PFSK-1 (cell line): ENCODE measurements around the gene NEB.
A peak's percentile ranks its signal among the peaks of the same experiment; 100 is the strongest.

Experiments used
- FOXP2 ChIP-seq: optimal IDR thresholded peaks from 2 replicates; pipeline ENCODE3; 2011; ENCODE audit warnings: borderline replicate concordance, control low read depth, inconsistent platforms; ENCODE audit not compliant: insufficient read depth; ENCODE audit errors: extremely low read length, extremely low read depth
- POLR2AphosphoS5 ChIP-seq: IDR thresholded peaks from 2 replicates; pipeline ENCODE4 v1.6.1; 2012; ENCODE audit warnings: low read depth, mild to moderate bottlenecking, control low read depth, low read length, moderate library complexity
- REST ChIP-seq, 2 experiments: IDR thresholded peaks; 2 replicates each; pipeline versions ENCODE4 v1.6.1 to v1.8.0; 2011 to 2012; ENCODE audit warnings: low read depth in 2 of 2, low read length in 2 of 2, control low read depth in 1 of 2, inconsistent platforms in 1 of 2, mild to moderate bottlenecking in 1 of 2, moderate library complexity in 1 of 2; ENCODE audit not compliant: insufficient read depth in 1 of 2
- SIN3A ChIP-seq: IDR thresholded peaks from 2 replicates; pipeline ENCODE4 v1.6.1; 2012; ENCODE audit warnings: mild to moderate bottlenecking, low read length, moderate library complexity, borderline replicate concordance; ENCODE audit not compliant: insufficient read depth
- TAF1 ChIP-seq: IDR thresholded peaks from 2 replicates; pipeline ENCODE4 v1.6.1; 2012; ENCODE audit warnings: low read length, control low read depth, borderline replicate concordance; ENCODE audit not compliant: insufficient read depth

NEB gene

DNA sequence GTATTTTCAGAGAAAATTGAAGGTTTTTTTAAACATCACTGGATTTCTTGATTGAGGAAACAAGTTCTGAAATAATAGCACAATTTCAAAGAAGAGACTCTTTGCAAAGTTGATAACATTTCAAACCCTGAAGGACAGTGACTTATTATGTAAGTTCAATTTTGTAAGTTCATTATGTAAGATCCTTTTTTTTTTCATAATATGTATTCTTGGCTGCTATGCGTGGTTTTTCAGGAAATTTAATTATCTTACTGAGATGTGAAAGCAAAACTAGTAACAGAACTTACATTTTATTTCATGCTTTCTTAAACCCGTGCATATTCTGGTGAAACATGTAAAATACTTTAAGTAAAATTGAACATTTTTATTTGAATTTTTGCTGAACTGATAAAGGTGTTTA is 259.2 kb downstream of the NEB start:
- TF ChIP-seq FOXP2, result no peak
- no peak for TF ChIP-seq POLR2AphosphoS5
- TF ChIP-seq TAF1, result no peak
- no peak for TF ChIP-seq SIN3A
- TF ChIP-seq REST (IDR thresholded peaks at IDR 0.05; ENCODE audit: insufficient read depth in 1 of 2, low read depth in 2 of 2, low read length in 2 of 2), result no peak

DNA sequence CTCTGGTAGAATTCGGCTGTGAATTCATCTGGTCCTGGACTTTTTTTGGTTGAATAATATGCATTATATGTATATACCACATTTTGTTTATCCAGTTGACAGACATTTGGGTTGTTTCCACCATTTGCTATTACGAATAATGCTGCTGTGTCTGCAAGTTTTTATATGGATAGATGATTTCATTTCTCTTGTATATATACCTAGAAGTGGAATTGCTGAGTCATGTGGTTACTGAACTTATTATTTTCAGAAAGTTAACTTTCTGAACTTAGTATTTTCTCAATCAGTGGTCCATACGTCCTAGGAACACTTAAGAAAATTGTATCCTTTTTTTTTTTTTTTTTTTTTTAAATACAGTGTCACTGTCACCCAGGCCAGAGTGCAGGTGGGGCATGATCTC is 261.3 kb downstream of the NEB start:
- TF ChIP-seq FOXP2 (no peak), REST (IDR thresholded peaks at IDR 0.05; ENCODE audit: insufficient read depth in 1 of 2, low read depth in 2 of 2, low read length in 2 of 2) (no peak), TAF1 (no peak), POLR2AphosphoS5 (no peak), SIN3A (no peak)

DNA sequence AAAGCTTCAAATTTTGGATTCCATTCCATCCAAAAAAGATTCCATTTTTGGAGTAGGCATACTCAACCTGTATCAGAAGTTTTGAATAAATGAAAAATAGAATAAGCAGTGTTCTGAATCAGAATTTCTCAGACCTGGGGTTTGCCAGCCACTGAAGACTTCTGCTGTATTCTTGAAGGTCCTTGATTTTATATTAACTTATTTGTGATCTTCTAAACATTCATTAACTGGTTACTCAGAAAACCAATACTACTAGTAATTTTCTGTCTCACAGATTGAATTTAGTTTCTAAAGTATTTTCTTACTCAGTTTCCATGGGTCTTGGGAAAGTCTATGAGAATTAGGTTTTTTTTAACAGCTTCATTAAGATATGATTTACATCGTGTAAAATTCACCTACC is 263.7 kb downstream of the NEB start:
- TF ChIP-seq REST (IDR thresholded peaks at IDR 0.05; ENCODE audit: insufficient read depth in 1 of 2, low read depth in 2 of 2, low read length in 2 of 2) (no peak), SIN3A (no peak), POLR2AphosphoS5 (no peak), TAF1 (no peak), FOXP2 (no peak)

DNA sequence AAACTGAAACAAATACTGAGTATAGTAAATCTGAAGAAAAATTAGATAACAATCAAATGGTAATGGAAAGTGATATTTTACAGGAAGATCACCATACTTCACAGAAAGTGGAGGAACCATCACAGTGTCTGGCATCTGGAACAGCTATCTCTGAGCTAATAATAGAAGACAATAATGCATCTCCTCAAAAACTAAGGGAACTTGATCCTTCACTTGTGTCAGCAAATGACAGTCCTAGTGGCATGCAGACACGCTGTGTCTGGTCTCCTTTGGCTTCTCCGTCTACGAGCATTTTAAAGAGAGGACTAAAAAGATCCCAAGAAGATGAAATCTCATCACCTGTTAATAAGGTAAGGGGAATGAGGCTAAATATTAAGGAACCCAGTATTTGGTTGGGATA is 268.5 kb downstream of the NEB start:
- TF ChIP-seq REST (IDR thresholded peaks at IDR 0.05; ENCODE audit: insufficient read depth in 1 of 2, low read depth in 2 of 2, low read length in 2 of 2) (no peak), FOXP2 (no peak), POLR2AphosphoS5 (0 out of 2 replicates have a peak, but pooled peaks have one; percentile 16), TAF1 (no peak), SIN3A (no peak)

DNA sequence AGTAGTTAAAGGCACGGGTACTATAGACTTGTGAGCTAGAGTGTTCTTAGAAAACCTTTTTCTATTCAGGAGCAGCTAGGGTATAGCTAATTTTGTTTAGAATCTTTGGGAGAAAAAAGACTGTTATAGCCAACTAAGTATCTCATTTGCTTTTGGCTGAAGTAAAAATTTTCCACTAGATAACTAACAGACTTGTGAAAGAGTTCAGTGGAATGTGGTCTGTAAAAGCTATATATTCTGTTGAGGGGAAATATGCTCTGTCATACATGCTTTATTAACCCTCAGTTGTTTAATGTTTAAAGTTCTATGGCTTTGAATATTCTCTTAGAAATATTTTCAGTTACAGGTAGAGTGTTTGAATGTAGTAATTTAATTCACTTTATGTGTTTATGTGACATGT is 274.9 kb downstream of the NEB start:
- TF ChIP-seq REST (IDR thresholded peaks at IDR 0.05; ENCODE audit: insufficient read depth in 1 of 2, low read depth in 2 of 2, low read length in 2 of 2) (no peak), POLR2AphosphoS5 (no peak), SIN3A (no peak), FOXP2 (no peak), TAF1 (no peak)
